Prostate gland (tissue), 2 donors: ENCODE data around the gene PVALB.
A peak's percentile ranks its signal among the peaks of the same experiment; 100 is the strongest.

Source experiments
- CTCF ChIP-seq, 4 experiments: fragments of 200-600 bp in 2 of 4; fragments of 450-650 bp in 2 of 4; sonication (generic) in 2 of 4; IDR thresholded peaks; 1 replicate in 3 of 4; 2 replicates in 1 of 4; pipeline ENCODE4 v1.5.1; 2016 to 2019; ENCODE audit warnings: antibody characterized with exemption in 4 of 4, mild to moderate bottlenecking in 2 of 4, moderate library complexity in 2 of 4
- POLR2A ChIP-seq: fragments of 450-650 bp; IDR thresholded peaks from one replicate; pipeline ENCODE4 v1.6.1; 2016; ENCODE audit warnings: antibody characterized with exemption, mild to moderate bottlenecking
- POLR2AphosphoS5 ChIP-seq: sonication (generic); formaldehyde crosslinking; IDR thresholded peaks from one replicate; pipeline ENCODE4 v1.6.1; 2017; ENCODE audit warnings: antibody characterized with exemption

- no peak for TF ChIP-seq CTCF (IDR thresholded peaks at IDR 0.05)
- TF ChIP-seq POLR2AphosphoS5: peak; percentile 9
- no peak for TF ChIP-seq POLR2A
These were observed 8.0 kb downstream of the PVALB start for GRCh38 chr22:36808721-36809344.
